ENCODE measurements around the gene ALG14. TPM values are rescaled to one million over a fixed set of nuclear protein-coding genes. Genes with fewer than 3 reads are reported as not detected.
A peak's percentile ranks its signal among the peaks of the same experiment; 100 is the strongest.

The ALG14 gene
- total and polyA plus RNA-seq, 7 donors: 0.48 to 2.7 (median 2.1) TPM

DNA sequence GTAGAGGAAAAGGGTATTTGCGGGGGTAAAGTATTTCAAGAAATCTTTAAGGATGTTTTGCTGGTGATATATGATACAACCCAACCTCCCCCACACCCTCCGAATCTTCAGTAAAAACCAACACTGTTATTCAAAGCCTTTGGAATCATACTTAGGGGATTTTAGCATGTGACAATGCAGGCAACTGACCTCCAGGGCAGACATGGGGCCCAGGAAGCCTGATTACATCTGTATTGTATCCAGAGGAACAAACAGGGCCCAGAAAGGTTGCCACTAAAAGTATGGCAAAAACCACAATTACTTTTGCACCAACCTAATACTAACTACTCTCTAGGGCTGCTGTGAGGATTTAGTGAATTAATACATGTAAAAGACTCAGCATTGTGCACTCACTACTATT is 102.0 kb downstream of the ALG14 start:
- peak overlapping the region; percentile 3 for H3K27ac ChIP-seq
- TF ChIP-seq, protein P1, sequence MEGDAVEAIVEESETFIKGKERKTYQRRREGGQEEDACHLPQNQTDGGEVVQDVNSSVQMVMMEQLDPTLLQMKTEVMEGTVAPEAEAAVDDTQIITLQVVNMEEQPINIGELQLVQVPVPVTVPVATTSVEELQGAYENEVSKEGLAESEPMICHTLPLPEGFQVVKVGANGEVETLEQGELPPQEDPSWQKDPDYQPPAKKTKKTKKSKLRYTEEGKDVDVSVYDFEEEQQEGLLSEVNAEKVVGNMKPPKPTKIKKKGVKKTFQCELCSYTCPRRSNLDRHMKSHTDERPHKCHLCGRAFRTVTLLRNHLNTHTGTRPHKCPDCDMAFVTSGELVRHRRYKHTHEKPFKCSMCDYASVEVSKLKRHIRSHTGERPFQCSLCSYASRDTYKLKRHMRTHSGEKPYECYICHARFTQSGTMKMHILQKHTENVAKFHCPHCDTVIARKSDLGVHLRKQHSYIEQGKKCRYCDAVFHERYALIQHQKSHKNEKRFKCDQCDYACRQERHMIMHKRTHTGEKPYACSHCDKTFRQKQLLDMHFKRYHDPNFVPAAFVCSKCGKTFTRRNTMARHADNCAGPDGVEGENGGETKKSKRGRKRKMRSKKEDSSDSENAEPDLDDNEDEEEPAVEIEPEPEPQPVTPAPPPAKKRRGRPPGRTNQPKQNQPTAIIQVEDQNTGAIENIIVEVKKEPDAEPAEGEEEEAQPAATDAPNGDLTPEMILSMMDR (IDR thresholded peaks at IDR 0.05): no peak
- no peaks in the 10 kb centered on the region for H3K36me3 ChIP-seq (ENCODE audit: insufficient read depth in 1 of 2, low read depth in 1 of 2)
- 55 to 75% (median 57%) methylated on average over 2 of the region's 2 CpGs for WGBS, 3 donors
- no peaks in the 10 kb centered on the region for H3K9me3 ChIP-seq
- no peak for DNase-seq
- intact Hi-C loops (cut with DNase I): loop anchor here in 1 of 2 donors (5.0 kb wide), 1 partner anchor 43 kb away; the partner anchor contains the start of gene CNN3
- H3K4me1 ChIP-seq: no peaks in the 10 kb centered on the region
- ATAC-seq: no peak
- no peaks in the 10 kb centered on the region for H3K27me3 ChIP-seq (ENCODE audit: insufficient read depth in 3 of 3, low read length in 2 of 3)
- no peak overlapping the region for H3K4me3 ChIP-seq

DNA sequence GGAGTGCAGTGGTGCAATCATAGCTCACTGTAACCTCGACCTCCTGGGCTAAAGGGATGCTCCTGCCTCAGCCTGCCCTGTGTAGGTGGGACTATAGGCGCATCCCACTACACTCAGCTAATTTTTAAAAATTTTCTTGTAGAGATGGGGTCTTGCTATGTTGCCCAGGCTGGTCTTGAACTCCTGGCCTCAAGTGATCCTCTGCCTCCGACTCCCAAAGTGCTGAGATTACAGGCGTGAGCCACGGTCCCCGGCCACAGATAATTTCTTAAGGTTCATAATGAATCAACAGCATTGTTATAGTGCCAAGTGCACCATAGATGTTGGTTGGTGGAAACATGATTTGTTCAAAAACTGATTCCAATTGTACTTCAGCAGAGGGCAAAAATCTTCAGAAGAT is 103.6 kb downstream of the ALG14 start:
- Histone ChIP-seq H3K27ac (no peak overlapping the region), H3K27me3 (ENCODE audit: insufficient read depth in 3 of 3, low read length in 2 of 3) (no peaks in the 10 kb centered on the region), H3K4me3 (no peak overlapping the region), H3K4me1 (no peaks in the 10 kb centered on the region), H3K9me3 (no peaks in the 10 kb centered on the region), H3K36me3 (ENCODE audit: insufficient read depth in 1 of 2, low read depth in 1 of 2) (no peaks in the 10 kb centered on the region)
- DNase-seq (no peak), ATAC-seq (no peak)
- TF ChIP-seq, protein P1 (IDR thresholded peaks at IDR 0.05): no peak
- WGBS, 3 donors: 56 to 74% (median 65%) methylated on average over 6 of the region's 6 CpGs
- intact Hi-C loops (cut with DNase I): loop anchor here in 1 of 2 donors (10.0 kb wide), 1 partner anchor 66 kb away; no protein-coding TSS in a partner anchor

DNA sequence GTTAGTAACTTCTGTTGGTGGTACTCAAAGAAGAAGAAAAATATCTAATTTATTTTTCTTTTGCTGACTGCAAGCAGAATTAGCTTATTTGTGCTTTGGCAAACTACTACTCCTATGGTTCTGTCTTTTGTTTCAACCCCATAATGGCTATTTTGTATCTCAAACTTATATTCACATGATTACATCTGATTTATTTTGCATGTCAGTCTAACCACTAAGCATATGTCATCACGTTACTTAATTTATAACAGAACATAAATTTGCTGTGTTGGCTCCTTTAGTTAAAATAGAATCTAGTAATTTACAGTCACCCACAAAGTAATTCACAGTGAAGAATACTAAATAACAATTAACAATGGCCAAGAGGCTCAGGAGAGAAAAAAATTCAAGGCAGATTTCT is 106.7 kb downstream of the ALG14 start:
- Histone ChIP-seq H3K4me1 (no peaks in the 10 kb centered on the region), H3K4me3 (no peak overlapping the region), H3K36me3 (ENCODE audit: insufficient read depth in 1 of 2, low read depth in 1 of 2) (no peaks in the 10 kb centered on the region), H3K27ac (no peak overlapping the region), H3K9me3 (no peaks in the 10 kb centered on the region), H3K27me3 (ENCODE audit: insufficient read depth in 3 of 3, low read length in 2 of 3) (no peaks in the 10 kb centered on the region)
- no peak for DNase-seq
- WGBS, 3 donors: 64 to 89% (median 71%) methylated on average over 1 of the region's 1 CpG
- TF ChIP-seq, protein P1 (IDR thresholded peaks at IDR 0.05): no peak
- intact Hi-C loops (cut with DNase I): loop anchor here in 1 of 2 donors (10.0 kb wide), 1 partner anchor 69 kb away; no protein-coding TSS in a partner anchor
- ATAC-seq: no peak

DNA sequence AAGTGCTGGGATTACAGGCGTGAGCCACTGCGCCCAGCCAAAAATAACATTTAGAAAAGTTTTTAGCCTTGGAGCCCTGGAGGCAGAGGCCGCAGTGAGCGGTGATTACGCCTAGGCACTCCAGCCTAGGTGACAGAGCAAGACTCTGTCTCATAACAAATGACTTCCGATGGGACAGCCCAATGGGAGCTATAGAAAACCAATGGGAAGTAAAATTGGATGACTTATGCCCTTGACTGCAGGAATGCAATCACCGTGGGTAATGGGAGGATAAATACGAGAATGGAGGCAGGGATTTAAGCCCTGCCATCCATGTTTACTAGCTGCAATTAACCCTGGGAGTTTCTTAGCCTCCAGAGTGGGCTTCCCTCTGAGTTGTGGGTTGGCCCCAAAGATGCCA is 108.9 kb downstream of the ALG14 start:
- Histone ChIP-seq H3K9me3 (no peaks in the 10 kb centered on the region), H3K27me3 (ENCODE audit: insufficient read depth in 3 of 3, low read length in 2 of 3) (no peaks in the 10 kb centered on the region), H3K36me3 (ENCODE audit: insufficient read depth in 1 of 2, low read depth in 1 of 2) (no peaks in the 10 kb centered on the region), H3K4me3 (no peak overlapping the region), H3K4me1 (no peaks in the 10 kb centered on the region), H3K27ac (no peak overlapping the region)
- DNase-seq (no peak), ATAC-seq (no peak)
- intact Hi-C loops (cut with DNase I): loop anchor here in 1 of 2 donors (10.0 kb wide), 1 partner anchor 71 kb away; no protein-coding TSS in a partner anchor
- 78 to 80% (median 79%) methylated on average over 8 of the region's 8 CpGs for WGBS, 3 donors
- TF ChIP-seq, protein P1 (IDR thresholded peaks at IDR 0.05): no peak

Data from psoas muscle (tissue), 8 donors.